Progenitor cell of endocrine pancreas (in vitro differentiated cells): ENCODE measurements around the gene ARHGAP6. TPM values are rescaled to one million over a fixed set of nuclear protein-coding genes. Genes with fewer than 3 reads are reported as not detected.

Experiments
- DNase-seq: peaks from one replicate; pipeline ENCODE4 v3.0.0; 2021; ENCODE audit warnings: low spot score; ENCODE audit not compliant: unreplicated experiment
- H3K27ac Mint-ChIP-seq: 2 replicates; pipeline ENCODE4 v1.8.0; 2021; ENCODE audit warnings: mild to moderate bottlenecking, moderate library complexity, mixed read lengths
- H3K27me3 Mint-ChIP-seq: 2 replicates; pipeline ENCODE4 v1.8.0; 2021; ENCODE audit warnings: mixed read lengths
- H3K36me3 Mint-ChIP-seq: 2 replicates; pipeline ENCODE4 v1.8.0; 2022; ENCODE audit warnings: mixed read lengths; ENCODE audit not compliant: insufficient read depth
- H3K4me1 Mint-ChIP-seq: 2 replicates; pipeline ENCODE4 v1.8.0; 2021; ENCODE audit warnings: low read depth, mixed read lengths
- H3K4me3 Mint-ChIP-seq: 2 replicates; pipeline ENCODE4 v1.8.0; 2021; ENCODE audit warnings: low read depth, mild to moderate bottlenecking, moderate library complexity, mixed read lengths
- H3K9me3 Mint-ChIP-seq: 2 replicates; pipeline ENCODE4 v1.8.0; 2021; ENCODE audit warnings: low read depth, mixed read lengths
- CTCF ChIP-seq: fragments of 200-600 bp; sonication (generic); IDR thresholded peaks from one replicate; pipeline ENCODE4 v1.5.0; 2021; ENCODE audit warnings: antibody characterized with exemption, mild to moderate bottlenecking; ENCODE audit not compliant: unreplicated experiment
- total RNA-seq: library from RNA; stranded (reverse); gene quantifications from 2 replicates; pipeline ENCODE4 v1.2.1, GENCODE V29; 2021

The ARHGAP6 gene
- total RNA-seq, 1 donor from 2014 or later, result 1.9 TPM

- Mint-ChIP-seq H3K36me3 (no peaks in the 10 kb centered on the region), H3K27ac (no peak overlapping the region)
Observed at GRCh38 chrX:11406109-11406765, 259.5 kb downstream of the ARHGAP6 start.

GRCh38 chrX:11403631-11404030, 262.1 kb downstream of the ARHGAP6 start:
- H3K27me3 Mint-ChIP-seq, result no peaks in the 10 kb centered on the region
- DNase-seq, result no peak
- H3K4me3 Mint-ChIP-seq, result no peak overlapping the region
- H3K36me3 Mint-ChIP-seq, result no peaks in the 10 kb centered on the region
- no peak for TF ChIP-seq CTCF
- H3K9me3 Mint-ChIP-seq, result peaks cover 31% of the 10 kb centered on the region
- no peaks in the 10 kb centered on the region for H3K4me1 Mint-ChIP-seq
- H3K27ac Mint-ChIP-seq, result no peak overlapping the region

More at GRCh38 chrX:11406109-11406765, 259.5 kb downstream of the ARHGAP6 start:
- no peak for DNase-seq
- Mint-ChIP-seq H3K27me3 (no peaks in the 10 kb centered on the region), H3K4me3 (no peak overlapping the region), H3K9me3 (peaks cover 26% of the 10 kb centered on the region), H3K4me1 (no peaks in the 10 kb centered on the region)
- no peak for TF ChIP-seq CTCF

GRCh38 chrX:11401966-11402365, 263.8 kb downstream of the ARHGAP6 start:
- DNase-seq, result no peak
- no peak overlapping the region for H3K4me3 Mint-ChIP-seq
- no peak for TF ChIP-seq CTCF
- H3K27ac Mint-ChIP-seq, result no peak overlapping the region
- no peaks in the 10 kb centered on the region for H3K4me1 Mint-ChIP-seq
- no peaks in the 10 kb centered on the region for H3K27me3 Mint-ChIP-seq
- H3K9me3 Mint-ChIP-seq, result peaks cover 21% of the 10 kb centered on the region
- no peaks in the 10 kb centered on the region for H3K36me3 Mint-ChIP-seq

- H3K27ac Mint-ChIP-seq, result no peak overlapping the region
- H3K9me3 Mint-ChIP-seq, result peaks cover 20% of the 10 kb centered on the region
- no peak overlapping the region for H3K4me3 Mint-ChIP-seq
- no peaks in the 10 kb centered on the region for H3K4me1 Mint-ChIP-seq
- TF ChIP-seq CTCF, result no peak
- no peaks in the 10 kb centered on the region for H3K36me3 Mint-ChIP-seq
- H3K27me3 Mint-ChIP-seq, result no peaks in the 10 kb centered on the region
- DNase-seq, result no peak
Observed at GRCh38 chrX:11399489-11400094, 266.1 kb downstream of the ARHGAP6 start.

- no peak for TF ChIP-seq CTCF
- H3K27ac Mint-ChIP-seq, result no peak overlapping the region
- no peaks in the 10 kb centered on the region for H3K36me3 Mint-ChIP-seq
- peaks cover 16% of the 10 kb centered on the region for H3K9me3 Mint-ChIP-seq
- no peaks in the 10 kb centered on the region for H3K27me3 Mint-ChIP-seq
- H3K4me1 Mint-ChIP-seq, result no peaks in the 10 kb centered on the region
- no peak for DNase-seq
- H3K4me3 Mint-ChIP-seq, result no peak overlapping the region
Observed at GRCh38 chrX:11398785-11399184, 266.9 kb downstream of the ARHGAP6 start.
